ENCODE measurements around the gene CHMP4A.

Gene CHMP4A

DNA sequence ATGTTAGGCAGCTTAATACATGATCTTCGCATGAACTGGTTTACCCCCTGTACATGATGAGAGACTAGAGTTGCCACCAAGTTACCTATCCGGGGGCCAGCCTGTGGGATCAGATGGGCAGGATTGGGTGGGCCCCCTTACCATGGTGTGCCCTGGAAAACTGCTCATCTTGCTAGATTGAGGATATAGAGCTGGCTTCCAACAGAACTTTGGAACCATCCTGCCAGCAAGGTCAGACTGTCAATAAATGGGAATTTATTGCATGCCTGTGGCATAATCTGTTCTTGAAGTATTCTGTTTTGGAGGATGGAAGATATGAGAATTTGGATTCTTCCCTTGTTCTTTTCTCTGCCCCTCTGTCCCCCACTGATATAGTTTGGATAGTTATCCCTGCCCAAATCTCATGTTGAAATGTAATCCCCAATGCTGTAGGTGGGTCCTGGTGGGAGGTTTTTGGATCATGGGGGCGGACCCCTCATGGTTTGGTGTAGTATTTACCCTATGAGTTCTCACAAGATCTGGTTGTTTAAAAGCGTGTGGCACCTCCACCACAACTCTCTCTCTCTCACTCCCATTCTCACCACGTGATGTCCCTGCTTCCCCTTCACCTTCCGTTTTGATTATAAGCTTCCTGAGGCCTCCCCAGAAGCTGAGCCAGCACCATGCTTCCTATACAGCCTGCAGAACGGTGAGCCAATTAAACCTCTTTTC lies 14.3 kb downstream of the CHMP4A start:
- in situ Hi-C loops (cut with HindIII; ENCODE audit: low sequenced_read_pairs), result no loop called here

DNA sequence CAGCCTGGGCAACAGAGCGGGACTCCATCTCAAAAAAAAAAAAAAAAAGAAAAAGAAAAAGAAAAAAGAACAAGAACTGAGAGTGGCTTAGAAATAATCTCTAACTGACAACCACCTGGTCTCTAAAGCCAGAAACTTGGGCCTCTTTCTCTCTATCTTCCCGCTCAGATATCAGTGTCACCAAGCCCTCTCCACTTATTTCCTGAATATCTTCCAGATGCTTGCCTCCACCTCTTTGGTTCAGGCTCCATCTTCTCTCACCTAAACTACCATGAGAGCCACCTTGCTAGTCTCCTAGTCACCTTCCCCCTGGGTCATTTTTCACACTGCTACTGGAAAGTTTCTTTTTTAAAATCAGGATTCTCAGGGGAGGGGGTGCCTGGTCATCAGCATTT lies 16.2 kb downstream of the CHMP4A start:
- in situ Hi-C loops (cut with HindIII; ENCODE audit: low sequenced_read_pairs), result no loop called here

DNA sequence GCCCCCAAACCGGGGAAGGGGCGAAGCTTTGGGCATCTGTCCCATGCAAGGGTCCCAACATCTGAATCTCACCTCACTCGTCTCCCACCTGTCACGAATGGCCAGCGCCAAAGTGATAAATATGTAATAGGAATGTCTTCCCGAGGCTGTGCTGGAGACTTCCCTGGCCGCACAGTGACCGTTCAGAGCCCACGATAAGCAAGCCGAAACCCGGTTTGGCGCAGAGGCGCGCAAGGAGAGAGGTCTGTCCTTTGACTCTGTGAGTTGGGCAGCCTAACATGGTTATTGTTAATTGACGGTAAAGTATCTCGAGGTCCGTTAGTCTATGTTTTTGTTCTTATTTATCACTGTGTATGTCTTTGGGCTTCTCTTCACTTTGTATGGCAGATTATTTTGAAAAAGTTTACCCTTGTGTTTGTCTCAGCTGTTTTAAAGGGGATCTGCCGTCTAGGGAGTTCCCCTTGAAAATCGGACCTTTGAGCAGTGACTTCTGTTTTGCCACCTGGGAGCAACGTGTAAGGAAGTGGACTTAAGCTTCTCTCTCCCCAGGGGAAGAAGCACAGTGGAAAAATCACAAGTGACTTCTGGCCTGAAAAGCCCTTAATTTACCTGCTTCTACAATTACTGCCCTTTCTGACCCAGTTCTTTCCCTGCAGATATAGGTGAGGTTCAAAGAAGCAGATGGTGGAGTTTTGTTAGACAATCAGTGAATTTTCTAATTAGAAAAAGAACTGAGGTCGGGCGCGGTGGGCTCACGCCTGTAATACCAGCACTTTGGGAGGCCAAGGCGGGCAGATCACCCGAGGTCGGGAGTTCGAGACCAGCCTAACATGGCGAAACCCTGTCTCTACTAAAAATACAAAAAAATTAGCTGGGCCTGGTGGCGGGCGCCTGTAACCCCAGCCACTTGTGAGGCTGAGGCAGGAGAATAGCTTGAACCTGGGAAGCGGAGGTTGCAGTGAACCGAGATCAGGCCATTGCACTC lies 16.9 kb downstream of the CHMP4A start:
- in situ Hi-C loops (cut with HindIII; ENCODE audit: low sequenced_read_pairs), result no loop called here

DNA sequence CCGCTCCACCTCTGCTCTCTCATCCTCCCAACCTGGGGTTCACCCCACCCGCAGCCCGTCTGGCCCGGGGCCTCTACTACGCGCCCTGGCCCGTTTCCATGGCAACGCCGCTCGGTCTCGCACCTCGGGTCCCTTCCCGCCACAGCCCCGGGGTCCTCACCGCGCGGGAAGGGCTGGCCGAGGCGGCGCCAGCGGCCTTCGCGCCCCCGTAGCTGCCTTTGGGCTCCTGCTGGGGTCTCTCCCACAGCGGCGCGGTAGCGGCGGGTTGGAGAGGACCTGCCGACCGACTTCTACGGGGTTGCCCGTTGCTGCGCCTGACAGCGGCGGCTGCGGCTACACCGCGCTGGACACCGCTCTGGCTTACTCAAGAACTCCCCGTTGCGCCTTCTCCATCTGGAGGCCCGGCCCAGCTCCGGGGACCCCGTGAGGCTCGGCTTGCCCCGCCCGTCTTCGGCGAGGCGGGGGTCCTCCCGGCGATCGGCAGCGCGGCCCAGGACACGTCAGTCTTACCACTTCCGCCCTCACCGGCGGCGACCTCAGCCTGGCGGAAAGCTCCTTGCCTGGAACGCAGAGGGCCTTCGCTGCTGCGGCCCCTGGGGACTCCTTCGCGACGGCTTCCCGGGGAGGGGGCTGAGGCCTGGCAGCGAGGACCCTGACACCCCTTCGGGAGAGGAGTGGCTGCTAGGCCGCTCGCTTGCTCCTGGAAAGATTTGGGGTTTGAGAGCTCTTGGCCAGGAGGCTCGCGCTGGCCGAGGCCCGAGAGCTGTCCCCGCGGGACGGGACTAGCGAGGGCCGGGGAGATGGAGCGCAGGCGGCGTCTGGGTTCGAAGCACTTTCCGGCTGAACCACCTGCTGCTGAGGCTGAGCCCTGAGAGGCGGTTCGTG lies 17.9 kb downstream of the CHMP4A start, which contains the start of gene TM9SF1:
TSS of gene TM9SF1 (minus strand) at position 256 of the 885 bp plus-strand sequence. CDS start 422 bp downstream, outside the sequence.
- in situ Hi-C loops (cut with HindIII; ENCODE audit: low sequenced_read_pairs), result no loop called here

DNA sequence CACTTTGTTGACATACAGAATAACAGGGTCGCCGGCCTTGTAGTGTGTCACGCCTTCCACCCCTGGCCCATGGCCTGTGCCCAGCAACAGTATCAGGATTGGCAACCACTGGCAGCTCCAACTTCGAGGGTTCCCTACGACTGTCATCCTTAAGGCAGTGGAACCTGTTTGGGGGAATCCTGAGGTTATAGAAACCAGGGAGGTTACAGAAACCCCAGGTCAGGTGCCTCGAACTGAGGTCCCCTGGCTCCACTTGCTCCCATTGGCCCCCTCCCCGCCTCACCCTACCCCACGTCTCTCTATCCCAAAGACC lies 18.5 kb downstream of the CHMP4A start:
- in situ Hi-C loops (cut with HindIII; ENCODE audit: low sequenced_read_pairs), result no loop called here

DNA sequence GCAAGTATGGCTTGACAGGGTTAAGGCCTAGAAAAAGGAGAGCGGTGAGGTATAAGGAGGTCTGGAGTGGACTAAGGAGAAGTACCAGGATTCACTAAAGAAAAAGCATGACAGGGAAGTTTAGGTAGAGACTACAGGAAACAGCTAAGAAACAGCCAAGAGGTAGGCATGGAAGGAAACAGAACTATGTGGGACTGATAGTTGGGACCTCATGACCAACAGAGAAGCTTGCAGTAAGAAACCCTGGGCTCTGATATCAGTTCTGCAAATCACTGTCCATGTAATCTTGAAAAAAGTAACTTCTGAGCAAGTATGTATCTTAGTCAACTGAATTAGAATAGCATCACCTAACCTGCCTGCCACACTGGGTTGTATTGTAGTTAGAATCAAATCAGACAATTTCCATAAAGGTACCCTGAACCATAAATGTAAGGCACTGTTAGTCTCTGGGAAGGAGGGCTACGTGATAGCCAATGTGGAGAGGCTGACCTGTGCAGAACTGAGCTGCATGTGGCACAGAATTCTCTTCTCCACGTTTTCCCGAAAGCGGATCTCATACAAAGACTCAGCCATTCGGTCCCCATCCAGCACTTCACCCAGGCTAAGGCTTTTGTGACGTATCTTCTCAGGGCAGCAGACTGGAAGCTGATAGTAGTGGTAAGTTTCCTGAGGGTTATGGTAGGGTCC lies 19.0 kb downstream of the CHMP4A start:
- in situ Hi-C loops (cut with HindIII; ENCODE audit: low sequenced_read_pairs), result no loop called here

DNA sequence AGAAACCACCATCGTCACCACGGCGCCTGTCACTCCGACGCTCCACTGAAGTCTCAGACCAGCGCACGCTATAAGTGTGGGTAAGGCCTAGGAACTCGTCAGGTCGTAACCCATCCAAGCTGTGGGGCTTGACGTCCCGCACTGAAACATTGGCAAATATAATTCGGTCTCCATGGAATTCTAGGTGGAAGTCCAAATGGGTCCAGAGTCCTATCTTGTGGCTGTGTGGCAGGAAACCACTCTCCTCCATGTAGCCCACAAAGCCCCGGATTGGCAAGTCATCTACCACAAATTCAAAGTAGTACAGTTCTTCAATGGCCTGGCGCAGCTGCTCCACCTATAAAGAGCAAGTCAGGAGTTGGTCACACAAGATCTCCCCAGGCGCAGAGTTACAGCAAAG lies 20.4 kb downstream of the CHMP4A start:
- in situ Hi-C loops (cut with HindIII; ENCODE audit: low sequenced_read_pairs), result no loop called here

DNA sequence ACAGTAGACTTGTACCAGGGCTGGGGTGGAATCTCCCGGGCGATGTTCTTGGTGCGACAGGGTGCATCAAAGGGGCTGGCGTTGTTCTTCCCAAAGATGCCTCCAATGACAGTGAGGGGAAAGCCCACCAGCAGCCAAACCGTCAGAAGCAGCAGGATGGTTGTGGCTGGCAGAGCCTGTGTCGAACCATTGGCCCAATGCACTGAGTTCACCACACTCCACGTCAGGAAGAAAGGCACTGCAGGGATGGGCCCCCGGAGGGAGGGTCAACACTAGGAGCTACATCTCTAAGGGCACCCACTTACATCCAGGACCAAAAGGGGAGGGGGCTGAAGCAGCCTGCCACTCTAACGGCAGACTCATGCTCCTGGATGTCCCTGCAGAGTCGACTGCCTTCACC lies 22.9 kb downstream of the CHMP4A start:
- in situ Hi-C loops (cut with HindIII; ENCODE audit: low sequenced_read_pairs), result no loop called here

DNA sequence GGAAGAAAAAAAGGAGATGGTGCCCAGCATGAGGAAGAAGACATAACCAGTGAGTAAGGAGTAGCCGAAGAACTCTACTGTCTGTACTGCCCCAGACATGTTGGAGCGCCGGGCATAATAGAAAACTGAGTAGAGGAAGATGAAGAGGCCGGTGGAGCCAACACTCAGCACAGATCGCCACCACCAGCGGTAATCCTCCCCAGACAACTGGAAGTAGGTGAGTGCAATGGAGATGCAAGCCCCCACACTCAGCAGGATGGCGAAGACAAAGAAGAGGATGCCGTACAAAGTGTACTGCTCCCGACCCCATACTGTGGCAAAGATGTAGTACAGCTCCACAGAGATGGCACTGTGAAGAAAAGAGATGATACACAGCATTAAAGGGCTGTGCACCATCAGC lies 23.8 kb downstream of the CHMP4A start:
- in situ Hi-C loops (cut with HindIII; ENCODE audit: low sequenced_read_pairs), result no loop called here

DNA sequence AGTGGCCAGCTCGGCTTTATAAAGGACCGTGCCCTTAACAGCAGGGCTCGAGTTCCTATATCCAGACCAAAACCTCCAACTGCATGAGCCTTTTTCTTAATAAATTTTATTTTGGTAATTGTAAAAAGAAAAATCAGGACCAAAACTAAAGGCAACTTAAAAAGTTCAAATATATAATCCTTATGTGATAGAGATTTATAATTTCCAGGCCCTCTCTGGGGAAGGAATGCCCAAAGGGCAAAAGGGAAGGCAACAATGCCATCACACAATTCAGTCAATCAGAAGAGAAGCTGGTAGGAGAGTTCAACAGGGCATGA lies 24.3 kb downstream of the CHMP4A start:
- in situ Hi-C loops (cut with HindIII; ENCODE audit: low sequenced_read_pairs), result no loop called here

DNA sequence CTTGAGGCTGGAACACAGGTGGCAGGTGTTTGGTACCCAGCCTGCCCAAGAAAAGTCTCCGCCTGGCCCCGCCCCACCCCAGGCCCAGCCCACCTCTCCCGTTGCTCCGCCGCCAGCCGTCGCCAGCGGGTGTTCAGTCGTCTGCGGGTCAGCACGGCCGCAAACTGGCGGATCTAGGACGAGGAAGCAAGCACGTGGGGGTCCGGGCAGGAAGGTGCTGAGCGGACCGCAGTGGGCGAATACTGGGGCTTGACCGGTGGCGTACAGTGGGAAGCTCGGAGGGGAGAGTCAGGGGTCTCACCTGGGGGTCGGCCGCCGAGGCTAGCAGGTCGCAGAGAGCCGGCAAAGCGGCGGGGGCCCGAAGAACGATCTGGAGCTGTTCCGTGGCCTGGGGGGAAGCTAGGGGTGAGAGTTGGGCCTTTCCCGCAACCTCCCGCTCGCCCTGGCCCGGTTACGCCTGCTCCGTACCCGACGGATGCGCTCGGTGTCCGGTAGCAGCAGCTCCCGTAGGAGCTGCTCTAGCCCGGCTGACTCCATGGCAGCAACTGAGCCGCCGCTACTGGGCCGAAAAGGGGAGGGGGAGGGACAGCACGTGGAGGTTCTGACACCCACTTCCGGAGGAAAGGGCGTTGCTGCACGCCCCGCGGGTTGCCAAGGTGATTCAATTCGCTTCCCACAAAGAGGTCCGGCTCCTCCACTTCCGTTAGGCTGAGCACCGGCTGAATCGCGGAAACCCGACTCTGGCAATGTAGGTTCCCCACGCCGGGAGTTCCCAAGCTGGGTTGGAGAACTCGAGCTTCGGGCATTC lies 24.8 kb downstream of the CHMP4A start, which contains the start of gene IPO4:
TSS of gene IPO4 (minus strand) at position 566 of the 808 bp plus-strand sequence. CDS start at position 537, 29 bp downstream.
- in situ Hi-C loops (cut with HindIII; ENCODE audit: low sequenced_read_pairs), result no loop called here

DNA sequence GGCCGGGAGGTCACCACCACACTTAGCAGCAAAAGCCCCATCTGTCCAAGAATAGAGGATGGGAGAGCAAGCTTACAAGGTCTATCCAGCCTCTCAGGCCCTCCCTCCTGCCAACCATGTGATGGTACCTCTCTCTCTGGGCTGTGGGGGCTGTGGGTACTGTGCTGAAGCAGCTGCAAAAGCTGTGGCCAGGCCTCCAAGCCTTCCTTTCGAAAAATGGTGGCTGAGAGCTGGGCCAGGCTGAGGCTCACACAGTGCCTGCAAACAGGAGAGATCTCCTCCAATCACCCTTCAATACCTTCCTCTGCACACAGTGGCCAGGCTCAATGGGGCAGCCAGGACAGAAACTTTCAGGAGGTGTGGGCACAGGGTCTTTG lies 25.8 kb downstream of the CHMP4A start:
- in situ Hi-C loops (cut with HindIII; ENCODE audit: low sequenced_read_pairs), result no loop called here

DNA sequence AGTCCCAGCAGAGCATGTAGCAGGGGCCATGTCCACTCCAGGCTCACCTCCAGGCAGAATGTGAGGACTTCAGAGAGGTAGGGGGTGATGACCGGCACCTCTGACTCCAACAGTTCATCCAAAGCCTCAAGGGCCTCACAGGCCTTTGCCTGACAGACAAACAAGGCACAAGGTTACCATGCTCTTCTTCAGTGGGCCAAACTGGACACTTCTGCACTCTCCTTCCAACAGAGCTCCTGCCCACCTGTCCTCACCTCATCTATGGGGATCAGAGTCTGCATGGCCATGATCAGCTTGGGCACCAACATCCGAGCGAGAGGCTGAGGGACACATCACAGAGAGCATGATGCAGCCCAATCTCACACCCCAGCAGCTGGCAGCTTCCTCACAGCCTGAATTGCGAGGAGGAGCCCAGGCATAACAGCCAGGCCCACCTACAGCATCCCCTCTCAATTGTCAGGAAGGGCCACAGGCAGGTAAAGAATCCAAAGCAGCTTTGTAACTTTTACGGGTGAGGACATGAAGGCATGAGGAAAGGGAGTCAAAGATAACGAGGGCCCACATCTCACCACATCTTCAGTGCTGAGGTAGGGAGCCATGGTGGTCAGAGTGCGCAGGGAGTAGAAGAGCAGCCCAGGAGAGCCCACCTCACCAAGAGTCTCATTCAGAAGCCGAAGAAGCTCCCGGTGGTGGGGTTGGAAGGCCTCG lies 26.3 kb downstream of the CHMP4A start:
- in situ Hi-C loops (cut with HindIII; ENCODE audit: low sequenced_read_pairs), result no loop called here

DNA sequence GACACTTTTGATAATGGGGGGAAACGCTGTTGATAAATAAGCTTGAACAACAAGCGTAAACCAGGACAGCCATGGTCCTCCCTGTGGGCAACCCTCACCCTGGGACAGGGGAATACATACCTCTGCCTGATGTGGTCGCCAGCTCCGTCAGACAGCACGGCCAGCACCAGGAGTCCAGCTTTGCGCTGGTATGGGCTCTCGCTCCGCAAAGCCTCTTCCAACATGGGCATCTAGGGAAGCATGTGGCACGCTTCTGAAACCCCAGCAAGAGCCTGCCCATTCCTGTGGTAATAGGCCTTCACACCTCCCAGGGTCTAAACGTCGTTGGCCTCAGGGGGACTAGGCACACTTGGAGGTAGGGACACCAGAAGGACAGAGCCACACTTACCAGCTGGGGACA lies 27.5 kb downstream of the CHMP4A start:
- in situ Hi-C loops (cut with HindIII; ENCODE audit: low sequenced_read_pairs), result no loop called here

DNA sequence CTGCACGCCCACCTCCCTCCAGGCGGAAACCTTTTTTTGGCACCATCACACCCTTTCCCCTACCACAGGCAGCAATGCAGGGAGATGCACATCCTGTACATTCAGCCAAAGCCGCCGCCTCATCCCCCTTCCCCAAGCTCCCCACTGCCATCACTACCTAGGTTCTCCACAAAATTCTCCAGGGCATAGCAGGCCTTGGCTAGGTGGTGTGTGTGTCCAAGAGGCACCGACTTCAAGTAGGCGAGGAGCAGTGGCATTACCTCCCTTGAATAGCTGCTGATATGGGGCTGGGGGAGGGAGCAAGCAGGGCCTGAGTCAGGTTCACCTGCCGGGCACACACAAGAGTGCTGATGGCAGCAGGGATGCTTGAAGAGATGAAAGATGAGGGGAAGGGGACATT lies 28.3 kb downstream of the CHMP4A start:
- in situ Hi-C loops (cut with HindIII; ENCODE audit: low sequenced_read_pairs), result no loop called here

DNA sequence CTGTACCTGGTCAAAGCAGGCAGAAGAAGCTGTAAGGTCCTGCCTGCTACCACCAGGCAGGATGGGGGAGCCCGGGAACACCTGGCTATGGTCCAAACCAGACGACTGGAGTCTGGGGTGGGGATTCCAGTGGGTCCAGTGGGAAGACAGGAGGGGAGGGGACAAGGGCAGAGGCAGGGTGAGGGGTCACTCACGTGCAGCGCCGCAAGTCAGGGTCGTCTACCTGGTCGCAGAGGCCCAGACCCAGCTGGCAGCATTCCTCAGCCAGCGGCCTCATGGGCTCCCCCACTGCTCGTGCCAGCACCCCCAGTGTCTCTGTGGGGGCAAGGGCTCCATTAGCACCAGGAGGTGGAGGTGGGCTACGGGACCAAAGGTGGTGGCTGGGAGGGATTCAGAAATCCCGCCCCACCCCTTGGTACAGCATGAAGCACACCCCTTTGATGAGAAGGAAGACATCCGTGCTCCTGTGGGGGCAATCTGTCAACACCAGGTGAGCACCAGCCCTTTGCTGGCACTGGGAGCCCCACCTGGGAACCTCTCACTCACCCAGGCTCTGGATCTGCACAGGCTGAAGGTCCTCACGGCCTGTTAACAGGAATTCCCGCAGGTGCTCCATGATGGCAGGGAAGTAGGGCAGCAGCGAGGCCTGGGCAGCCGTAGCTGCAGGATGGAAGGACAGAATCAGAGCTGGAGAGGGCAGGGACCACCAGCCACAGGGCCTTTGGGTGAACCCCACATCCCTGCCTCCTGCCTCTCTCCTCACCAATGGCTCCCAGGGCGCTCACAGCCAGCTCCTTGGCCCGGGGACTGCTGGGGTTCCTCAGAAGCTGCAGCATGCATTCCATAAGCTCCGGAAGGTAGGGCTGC lies 29.0 kb downstream of the CHMP4A start:
- in situ Hi-C loops (cut with HindIII; ENCODE audit: low sequenced_read_pairs), result no loop called here

DNA sequence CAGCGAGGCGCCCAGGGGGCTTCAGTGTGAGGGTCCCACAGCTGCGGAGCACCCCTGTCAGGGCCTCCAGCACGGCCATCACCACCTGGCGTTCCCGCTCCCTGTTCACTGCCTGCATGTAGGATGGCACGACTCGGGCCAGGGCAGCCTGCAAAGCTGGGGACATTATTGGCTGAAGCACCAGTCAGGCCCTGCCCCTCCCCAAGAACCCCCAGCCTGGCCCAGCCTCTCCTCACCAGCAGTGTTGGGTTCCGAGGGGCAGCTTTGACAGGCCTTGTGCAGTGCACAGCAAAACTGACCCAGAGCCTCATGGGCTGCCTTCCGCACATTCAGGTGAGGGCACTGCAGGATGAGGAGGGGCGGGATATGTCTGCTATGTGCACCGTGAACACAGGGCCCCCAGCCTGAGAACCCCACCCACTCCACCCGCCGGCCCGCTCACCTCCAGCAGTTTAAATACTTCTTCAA lies 30.2 kb downstream of the CHMP4A start:
- in situ Hi-C loops (cut with HindIII; ENCODE audit: low sequenced_read_pairs), result no loop called here

All from endothelial cell of hepatic sinusoid (primary cell).